ENCODE data around the gene SIK3. TPM values are rescaled to one million over a fixed set of nuclear protein-coding genes. Genes with fewer than 3 reads are reported as not detected.

SIK3 gene
- total RNA-seq, 4 donors from 2014 or later: 31.7 to 56.1 (median 45.3) TPM

DNA sequence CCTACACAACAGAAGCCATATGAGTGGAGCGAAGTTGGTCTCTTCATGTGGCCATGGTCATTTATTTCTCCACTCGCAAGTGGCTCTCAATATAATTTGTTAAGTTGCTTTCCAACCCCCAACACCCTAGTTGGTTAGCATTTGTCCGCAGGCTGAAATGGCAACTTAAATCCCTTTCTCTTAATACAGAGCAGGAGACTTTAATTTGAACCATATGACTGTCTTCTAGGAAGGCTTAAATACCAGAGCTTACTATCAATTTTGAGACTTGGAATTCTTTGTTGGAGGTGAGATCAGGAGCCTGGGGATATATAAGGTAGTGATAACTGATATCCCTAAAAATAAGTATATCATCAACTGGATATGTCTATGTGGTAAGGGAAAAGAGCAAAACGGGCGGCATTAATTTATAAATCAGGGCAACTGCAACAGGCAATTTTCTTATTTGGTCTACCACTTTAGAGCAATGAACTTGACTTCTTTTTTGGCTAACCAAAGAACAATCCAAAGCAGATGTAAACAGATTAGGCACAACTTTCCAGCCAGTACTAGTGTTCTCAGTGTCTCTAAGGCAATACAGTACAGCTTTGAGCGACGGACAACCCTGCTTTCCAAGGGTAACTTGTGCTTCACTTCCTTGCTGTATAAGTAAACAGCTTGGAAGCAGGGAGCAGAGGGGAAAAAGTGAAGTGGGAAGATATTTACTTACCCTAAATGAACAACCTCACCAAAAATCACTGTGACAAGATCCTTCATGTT, 186.1 kb downstream of the SIK3 start:
- no peak overlapping the region for H3K4me3 ChIP-seq
- H3K36me3 ChIP-seq: no peaks in the 10 kb centered on the region
- peaks cover 0 to 30% (median 6%) of the 10 kb centered on the region in 3 donors for H3K4me1 ChIP-seq
- WGBS, 2 donors (ENCODE audit: low coverage in 1 of 2): 63 to 84% methylated on average over 4 to 7 of the region's 7 CpGs
- peak overlapping the region in 1 of 4 donors; percentile 21 for H3K27ac ChIP-seq
- TF ChIP-seq POLR2A (IDR thresholded peaks at IDR 0.05) (no peak), POLR2AphosphoS5 (IDR thresholded peaks at IDR 0.05) (no peak), EP300 (IDR thresholded peaks at IDR 0.05) (no peak)
- TF ChIP-seq, protein P1, sequence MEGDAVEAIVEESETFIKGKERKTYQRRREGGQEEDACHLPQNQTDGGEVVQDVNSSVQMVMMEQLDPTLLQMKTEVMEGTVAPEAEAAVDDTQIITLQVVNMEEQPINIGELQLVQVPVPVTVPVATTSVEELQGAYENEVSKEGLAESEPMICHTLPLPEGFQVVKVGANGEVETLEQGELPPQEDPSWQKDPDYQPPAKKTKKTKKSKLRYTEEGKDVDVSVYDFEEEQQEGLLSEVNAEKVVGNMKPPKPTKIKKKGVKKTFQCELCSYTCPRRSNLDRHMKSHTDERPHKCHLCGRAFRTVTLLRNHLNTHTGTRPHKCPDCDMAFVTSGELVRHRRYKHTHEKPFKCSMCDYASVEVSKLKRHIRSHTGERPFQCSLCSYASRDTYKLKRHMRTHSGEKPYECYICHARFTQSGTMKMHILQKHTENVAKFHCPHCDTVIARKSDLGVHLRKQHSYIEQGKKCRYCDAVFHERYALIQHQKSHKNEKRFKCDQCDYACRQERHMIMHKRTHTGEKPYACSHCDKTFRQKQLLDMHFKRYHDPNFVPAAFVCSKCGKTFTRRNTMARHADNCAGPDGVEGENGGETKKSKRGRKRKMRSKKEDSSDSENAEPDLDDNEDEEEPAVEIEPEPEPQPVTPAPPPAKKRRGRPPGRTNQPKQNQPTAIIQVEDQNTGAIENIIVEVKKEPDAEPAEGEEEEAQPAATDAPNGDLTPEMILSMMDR (IDR thresholded peaks at IDR 0.05): no peak
- no peaks in the 10 kb centered on the region for H3K27me3 ChIP-seq
- ATAC-seq: no peak
- H3K9me3 ChIP-seq: no peaks in the 10 kb centered on the region

DNA sequence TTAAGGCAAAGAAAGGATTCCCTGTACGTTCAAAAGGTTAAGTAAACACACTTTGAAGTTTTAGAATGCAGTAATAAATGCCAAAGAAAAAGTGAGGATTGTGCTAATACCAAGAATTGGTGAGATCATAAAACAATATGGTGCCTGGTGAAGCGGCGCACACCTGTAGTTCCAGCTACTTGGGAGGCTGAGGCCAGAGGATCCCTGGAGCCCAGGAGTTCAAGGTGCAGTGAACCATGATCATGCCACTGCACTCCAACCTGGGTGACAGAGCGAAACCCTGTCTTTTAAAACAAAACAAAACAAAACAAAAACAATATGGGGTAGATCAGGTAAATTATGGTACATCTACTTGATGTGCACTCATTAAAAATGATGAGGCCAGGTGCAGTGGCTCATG, 187.4 kb downstream of the SIK3 start:
- no peaks in the 10 kb centered on the region for H3K36me3 ChIP-seq
- H3K27me3 ChIP-seq: no peaks in the 10 kb centered on the region
- TF ChIP-seq POLR2A (IDR thresholded peaks at IDR 0.05) (no peak), EP300 (IDR thresholded peaks at IDR 0.05) (no peak), POLR2AphosphoS5 (IDR thresholded peaks at IDR 0.05) (no peak)
- TF ChIP-seq, protein P1 (IDR thresholded peaks at IDR 0.05): no peak
- no peak for ATAC-seq
- no peaks in the 10 kb centered on the region for H3K9me3 ChIP-seq
- H3K4me1 ChIP-seq: peaks cover 0 to 38% (median 6%) of the 10 kb centered on the region in 3 donors
- no peak overlapping the region for H3K27ac ChIP-seq
- H3K4me3 ChIP-seq: no peak overlapping the region
- WGBS, 2 donors (ENCODE audit: low coverage in 1 of 2): 82 to 94% methylated on average over 2 to 4 of the region's 4 CpGs

DNA sequence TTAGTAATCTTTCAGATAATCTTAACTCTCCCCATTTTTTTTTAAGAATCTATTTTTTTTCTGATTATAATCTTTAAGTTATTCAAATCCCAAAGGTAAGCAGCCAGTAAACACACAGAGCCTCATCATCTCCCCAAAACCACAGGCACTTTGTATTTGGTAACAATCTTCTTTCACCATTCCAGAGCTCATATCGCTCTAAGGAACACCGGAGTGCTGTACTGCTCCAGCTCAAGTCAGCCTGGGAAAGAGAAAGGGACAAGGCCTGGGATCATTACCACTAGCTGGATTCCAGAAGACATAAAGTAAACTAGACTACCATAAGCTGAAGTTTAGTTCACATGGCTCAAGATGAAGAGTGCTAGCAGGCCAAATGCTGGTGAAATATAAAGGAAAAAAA, 187.8 kb downstream of the SIK3 start:
- WGBS, 2 donors (ENCODE audit: low coverage in 1 of 2): 90% methylated on average over 2 of the region's 2 CpGs; no CpG with 5 or more reads in 1 of the 2 donors
- Histone ChIP-seq H3K27ac (no peak overlapping the region), H3K36me3 (no peaks in the 10 kb centered on the region), H3K4me3 (no peak overlapping the region), H3K27me3 (no peaks in the 10 kb centered on the region), H3K9me3 (no peaks in the 10 kb centered on the region), H3K4me1 (peaks cover 0 to 38% (median 6%) of the 10 kb centered on the region in 3 donors)
- TF ChIP-seq POLR2A (IDR thresholded peaks at IDR 0.05): no peak
- TF ChIP-seq POLR2AphosphoS5 (IDR thresholded peaks at IDR 0.05): no peak
- TF ChIP-seq, protein P1 (IDR thresholded peaks at IDR 0.05): no peak
- no peak for TF ChIP-seq EP300 (IDR thresholded peaks at IDR 0.05)
- no peak for ATAC-seq

DNA sequence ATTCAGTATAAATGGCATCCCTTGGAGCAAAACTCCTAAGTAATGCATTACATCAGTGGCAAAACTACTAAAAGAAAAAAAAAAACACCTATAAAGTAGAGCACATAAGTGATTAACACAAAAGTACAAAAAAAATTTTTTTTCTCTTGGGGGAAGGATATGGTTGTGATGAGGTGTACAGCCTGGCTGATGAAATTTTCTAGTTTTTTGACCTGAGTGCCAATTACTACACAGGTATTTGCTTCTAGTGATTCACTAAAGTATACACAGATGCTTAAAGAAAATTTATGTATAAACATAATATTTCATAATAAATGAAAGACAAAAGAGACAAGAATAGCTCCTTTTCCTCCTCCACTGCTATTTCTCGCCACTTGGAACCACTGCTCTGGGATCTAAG, 189.0 kb downstream of the SIK3 start:
- Histone ChIP-seq H3K36me3 (no peaks in the 10 kb centered on the region), H3K27me3 (no peaks in the 10 kb centered on the region), H3K27ac (no peak overlapping the region), H3K4me3 (no peak overlapping the region), H3K9me3 (no peaks in the 10 kb centered on the region), H3K4me1 (peaks cover 0 to 41% (median 6%) of the 10 kb centered on the region in 3 donors)
- TF ChIP-seq, protein P1 (IDR thresholded peaks at IDR 0.05): no peak
- TF ChIP-seq POLR2A (IDR thresholded peaks at IDR 0.05): no peak
- TF ChIP-seq POLR2AphosphoS5 (IDR thresholded peaks at IDR 0.05): no peak
- TF ChIP-seq EP300 (IDR thresholded peaks at IDR 0.05): no peak
- no peak for ATAC-seq
- WGBS, 2 donors (ENCODE audit: low coverage in 1 of 2): 79 to 82% methylated on average over 1 of the region's 1 CpG

DNA sequence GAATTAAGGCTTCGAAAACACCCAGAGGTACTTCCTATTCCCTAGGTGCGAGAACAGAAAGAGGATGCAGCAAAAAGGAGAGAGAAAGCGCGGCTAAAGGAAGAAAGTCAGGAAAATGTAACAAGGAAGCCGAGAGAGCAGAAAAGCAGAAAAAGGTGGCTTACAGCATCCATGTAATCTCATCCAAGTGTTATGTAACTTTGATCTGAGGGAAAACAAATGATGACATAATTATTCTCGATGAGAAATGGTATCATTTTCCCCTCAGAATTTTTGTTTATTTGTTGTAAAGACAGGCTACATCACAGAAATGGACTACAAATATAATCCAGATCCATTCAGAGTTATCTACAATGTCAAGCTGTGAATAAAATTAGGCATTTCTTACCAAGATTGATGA, 191.7 kb downstream of the SIK3 start:
- peaks cover 0 to 44% (median 0%) of the 10 kb centered on the region in 3 donors for H3K4me1 ChIP-seq
- ATAC-seq: no peak
- H3K27me3 ChIP-seq: no peaks in the 10 kb centered on the region
- no peaks in the 10 kb centered on the region for H3K9me3 ChIP-seq
- 68 to 78% methylated on average over 6 of the region's 6 CpGs for WGBS, 2 donors (ENCODE audit: low coverage in 1 of 2)
- TF ChIP-seq POLR2A (IDR thresholded peaks at IDR 0.05) (no peak), EP300 (IDR thresholded peaks at IDR 0.05) (no peak), POLR2AphosphoS5 (IDR thresholded peaks at IDR 0.05) (no peak)
- TF ChIP-seq, protein P1 (IDR thresholded peaks at IDR 0.05): no peak
- H3K36me3 ChIP-seq: no peaks in the 10 kb centered on the region
- H3K4me3 ChIP-seq: no peak overlapping the region
- no peak overlapping the region for H3K27ac ChIP-seq

All from gastroesophageal sphincter (tissue), 4 donors.